Ishikawa (cell line): ENCODE data around the gene MAN1A2.

Source experiments
- CEBPB ChIP-seq: IDR thresholded peaks from 2 replicates; pipeline ENCODE4 v1.6.1; 2012
- CREB1 ChIP-seq: IDR thresholded peaks from 2 replicates; pipeline ENCODE4 v1.6.1; 2012; ENCODE audit warnings: low read depth
- EGR1 ChIP-seq: IDR thresholded peaks from 2 replicates; pipeline ENCODE4 v1.6.1; 2012
- EP300 ChIP-seq: IDR thresholded peaks from 2 replicates; pipeline ENCODE4 v1.6.1; 2012; ENCODE audit warnings: borderline replicate concordance
- RAD21 ChIP-seq: IDR thresholded peaks from 2 replicates; pipeline ENCODE4 v1.6.1; 2012; ENCODE audit warnings: low read depth
- TCF12 ChIP-seq: IDR thresholded peaks from 2 replicates; pipeline ENCODE4 v1.6.1; 2012; ENCODE audit warnings: low read depth
- USF1 ChIP-seq: IDR thresholded peaks from 2 replicates; pipeline ENCODE4 v1.6.1; 2012
- YY1 ChIP-seq: IDR thresholded peaks from 2 replicates; pipeline ENCODE4 v1.6.1; 2012; ENCODE audit warnings: low read depth
- TF ChIP-seq, protein P1 (sequence below): IDR thresholded peaks from 2 replicates; pipeline ENCODE4 v1.6.1; 2012; ENCODE audit warnings: low read depth, mild to moderate bottlenecking

DNA sequence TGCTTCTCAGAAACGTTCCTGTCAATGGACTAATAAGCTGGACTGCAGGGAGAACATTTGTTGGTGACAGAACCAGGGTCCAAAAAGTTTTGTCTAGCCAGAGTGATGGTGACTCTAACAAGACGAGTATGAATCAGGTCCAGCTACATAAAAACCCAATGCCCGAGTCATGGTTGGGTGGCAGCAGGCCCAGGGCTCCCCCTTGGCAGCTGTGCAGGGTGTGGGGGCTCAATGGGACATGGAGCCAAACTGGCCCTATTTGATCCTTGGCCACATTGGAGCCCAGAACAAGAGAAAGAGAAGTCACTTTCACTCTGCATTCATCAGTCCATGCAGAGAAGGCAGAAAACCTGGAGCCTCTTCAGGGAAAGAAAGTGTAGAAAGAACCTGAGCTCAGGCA, 200.7 kb downstream of the MAN1A2 start:
- TF ChIP-seq CEBPB (no peak), CREB1 (no peak), EP300 (no peak), TCF12 (no peak), USF1 (no peak), EGR1 (no peak), RAD21 (no peak), YY1 (no peak)
- TF ChIP-seq, protein P1, sequence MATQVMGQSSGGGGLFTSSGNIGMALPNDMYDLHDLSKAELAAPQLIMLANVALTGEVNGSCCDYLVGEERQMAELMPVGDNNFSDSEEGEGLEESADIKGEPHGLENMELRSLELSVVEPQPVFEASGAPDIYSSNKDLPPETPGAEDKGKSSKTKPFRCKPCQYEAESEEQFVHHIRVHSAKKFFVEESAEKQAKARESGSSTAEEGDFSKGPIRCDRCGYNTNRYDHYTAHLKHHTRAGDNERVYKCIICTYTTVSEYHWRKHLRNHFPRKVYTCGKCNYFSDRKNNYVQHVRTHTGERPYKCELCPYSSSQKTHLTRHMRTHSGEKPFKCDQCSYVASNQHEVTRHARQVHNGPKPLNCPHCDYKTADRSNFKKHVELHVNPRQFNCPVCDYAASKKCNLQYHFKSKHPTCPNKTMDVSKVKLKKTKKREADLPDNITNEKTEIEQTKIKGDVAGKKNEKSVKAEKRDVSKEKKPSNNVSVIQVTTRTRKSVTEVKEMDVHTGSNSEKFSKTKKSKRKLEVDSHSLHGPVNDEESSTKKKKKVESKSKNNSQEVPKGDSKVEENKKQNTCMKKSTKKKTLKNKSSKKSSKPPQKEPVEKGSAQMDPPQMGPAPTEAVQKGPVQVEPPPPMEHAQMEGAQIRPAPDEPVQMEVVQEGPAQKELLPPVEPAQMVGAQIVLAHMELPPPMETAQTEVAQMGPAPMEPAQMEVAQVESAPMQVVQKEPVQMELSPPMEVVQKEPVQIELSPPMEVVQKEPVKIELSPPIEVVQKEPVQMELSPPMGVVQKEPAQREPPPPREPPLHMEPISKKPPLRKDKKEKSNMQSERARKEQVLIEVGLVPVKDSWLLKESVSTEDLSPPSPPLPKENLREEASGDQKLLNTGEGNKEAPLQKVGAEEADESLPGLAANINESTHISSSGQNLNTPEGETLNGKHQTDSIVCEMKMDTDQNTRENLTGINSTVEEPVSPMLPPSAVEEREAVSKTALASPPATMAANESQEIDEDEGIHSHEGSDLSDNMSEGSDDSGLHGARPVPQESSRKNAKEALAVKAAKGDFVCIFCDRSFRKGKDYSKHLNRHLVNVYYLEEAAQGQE = no peak
